ENCODE measurements around the gene WFIKKN1. TPM values are rescaled to one million over a fixed set of nuclear protein-coding genes. Genes with fewer than 3 reads are reported as not detected.

The WFIKKN1 gene
- total and polyA plus RNA-seq, 2 of the 13 experiments (the other 11 are each of a cell fraction or from before 2014, with no cell fraction given) = 1.7 to 4.9 TPM

GRCh38 chr16:630249-630814, 453 bp upstream of the WFIKKN1 start (continued):
- TF ChIP-seq HNRNPLL (IDR thresholded peaks at IDR 0.05; ENCODE audit: low read depth, low read length, poor library complexity, severe bottlenecking) (no peak), POLR2A (IDR thresholded peaks at IDR 0.05; ENCODE audit: insufficient read depth in 1 of 2, low read depth in 2 of 2, low read length in 2 of 2) (no peak), EZH2 (conservative IDR thresholded peaks at IDR 0.05; ENCODE audit: low read depth, low read length) (no peak), HNRNPUL1 (IDR thresholded peaks at IDR 0.05; ENCODE audit: low read depth, low read length) (no peak), ZNF672 (CRISPR knock-in tag; IDR thresholded peaks at IDR 0.05) (no peak), ZSCAN20 (CRISPR knock-in tag; IDR thresholded peaks at IDR 0.05; ENCODE audit: borderline replicate concordance) (no peak), ZNF782 (CRISPR knock-in tag; IDR thresholded peaks at IDR 0.05; ENCODE audit: borderline replicate concordance) (no peak), HCFC1 (IDR thresholded peaks at IDR 0.05; ENCODE audit: low read depth, low read length) (no peak), ARHGAP35 (CRISPR knock-in tag; IDR thresholded peaks at IDR 0.05; ENCODE audit: borderline replicate concordance) (no peak), ZNF225 (CRISPR knock-in tag; IDR thresholded peaks at IDR 0.05) (no peak), MIER2 (CRISPR knock-in tag; IDR thresholded peaks at IDR 0.05) (no peak), ZNF383 (CRISPR knock-in tag; IDR thresholded peaks at IDR 0.05; ENCODE audit: borderline replicate concordance) (peak; percentile 64; the same call in 1 of the 2 replicates), MTA3 (CRISPR knock-in tag; IDR thresholded peaks at IDR 0.05) (no peak), YEATS4 (CRISPR knock-in tag; IDR thresholded peaks at IDR 0.05; ENCODE audit: borderline replicate concordance) (peak; percentile 76; the same call in 1 of the 2 replicates), ZNF276 (CRISPR knock-in tag; IDR thresholded peaks at IDR 0.05; ENCODE audit: low read depth) (peak; percentile 28; the same call in 1 of the 2 replicates), ZNF83 (CRISPR knock-in tag; IDR thresholded peaks at IDR 0.05; ENCODE audit: borderline replicate concordance) (0 out of 2 replicates have a peak, but pooled peaks have one; percentile 21), HES4 (CRISPR knock-in tag; IDR thresholded peaks at IDR 0.05; ENCODE audit: borderline replicate concordance) (no peak; the same call in 1 of the 2 replicates), FOXA3 (CRISPR knock-in tag; IDR thresholded peaks at IDR 0.05) (no peak), SRY (CRISPR knock-in tag; IDR thresholded peaks at IDR 0.05) (no peak), HNRNPH1 (optimal IDR thresholded peaks at IDR 0.05; ENCODE audit: low read depth, low read length) (no peak), NFRKB (IDR thresholded peaks at IDR 0.05) (no peak), ZNF792 (CRISPR knock-in tag; IDR thresholded peaks at IDR 0.05) (0 out of 2 replicates have a peak, but pooled peaks have one; percentile 10)
- TF ChIP-seq, protein P1, sequence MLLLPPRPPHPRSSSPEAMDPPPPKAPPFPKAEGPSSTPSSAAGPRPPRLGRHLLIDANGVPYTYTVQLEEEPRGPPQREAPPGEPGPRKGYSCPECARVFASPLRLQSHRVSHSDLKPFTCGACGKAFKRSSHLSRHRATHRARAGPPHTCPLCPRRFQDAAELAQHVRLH (CRISPR knock-in tag; IDR thresholded peaks at IDR 0.05; ENCODE audit: borderline replicate concordance, low read depth) = no peak
- TF ChIP-seq, protein P2, sequence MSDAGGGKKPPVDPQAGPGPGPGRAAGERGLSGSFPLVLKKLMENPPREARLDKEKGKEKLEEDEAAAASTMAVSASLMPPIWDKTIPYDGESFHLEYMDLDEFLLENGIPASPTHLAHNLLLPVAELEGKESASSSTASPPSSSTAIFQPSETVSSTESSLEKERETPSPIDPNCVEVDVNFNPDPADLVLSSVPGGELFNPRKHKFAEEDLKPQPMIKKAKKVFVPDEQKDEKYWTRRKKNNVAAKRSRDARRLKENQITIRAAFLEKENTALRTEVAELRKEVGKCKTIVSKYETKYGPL (CRISPR knock-in tag; IDR thresholded peaks at IDR 0.05) = no peak
- TF ChIP-seq, protein P3, sequence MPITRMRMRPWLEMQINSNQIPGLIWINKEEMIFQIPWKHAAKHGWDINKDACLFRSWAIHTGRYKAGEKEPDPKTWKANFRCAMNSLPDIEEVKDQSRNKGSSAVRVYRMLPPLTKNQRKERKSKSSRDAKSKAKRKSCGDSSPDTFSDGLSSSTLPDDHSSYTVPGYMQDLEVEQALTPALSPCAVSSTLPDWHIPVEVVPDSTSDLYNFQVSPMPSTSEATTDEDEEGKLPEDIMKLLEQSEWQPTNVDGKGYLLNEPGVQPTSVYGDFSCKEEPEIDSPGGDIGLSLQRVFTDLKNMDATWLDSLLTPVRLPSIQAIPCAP (CRISPR knock-in tag; IDR thresholded peaks at IDR 0.05; ENCODE audit: low read depth) = no peak
- TF ChIP-seq, protein P4, sequence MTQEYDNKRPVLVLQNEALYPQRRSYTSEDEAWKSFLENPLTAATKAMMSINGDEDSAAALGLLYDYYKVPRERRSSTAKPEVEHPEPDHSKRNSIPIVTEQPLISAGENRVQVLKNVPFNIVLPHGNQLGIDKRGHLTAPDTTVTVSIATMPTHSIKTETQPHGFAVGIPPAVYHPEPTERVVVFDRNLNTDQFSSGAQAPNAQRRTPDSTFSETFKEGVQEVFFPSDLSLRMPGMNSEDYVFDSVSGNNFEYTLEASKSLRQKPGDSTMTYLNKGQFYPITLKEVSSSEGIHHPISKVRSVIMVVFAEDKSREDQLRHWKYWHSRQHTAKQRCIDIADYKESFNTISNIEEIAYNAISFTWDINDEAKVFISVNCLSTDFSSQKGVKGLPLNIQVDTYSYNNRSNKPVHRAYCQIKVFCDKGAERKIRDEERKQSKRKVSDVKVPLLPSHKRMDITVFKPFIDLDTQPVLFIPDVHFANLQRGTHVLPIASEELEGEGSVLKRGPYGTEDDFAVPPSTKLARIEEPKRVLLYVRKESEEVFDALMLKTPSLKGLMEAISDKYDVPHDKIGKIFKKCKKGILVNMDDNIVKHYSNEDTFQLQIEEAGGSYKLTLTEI (CRISPR knock-in tag; conservative IDR thresholded peaks at IDR 0.05) = no peak
